ENCODE measurements around the gene DDB1. TPM values are rescaled to one million over a fixed set of nuclear protein-coding genes. Genes with fewer than 3 reads are reported as not detected.

The DDB1 gene
- total and polyA plus RNA-seq, 9 of the 15 experiments (the other 6 are each of a cell fraction or from before 2014, with no cell fraction given): 172 to 361 (median 266) TPM

- TF ChIP-seq ZSCAN29 (IDR thresholded peaks at IDR 0.05) (no peak), RFX5 (IDR thresholded peaks at IDR 0.05; ENCODE audit: low read depth, low read length) (no peak), ZNF79 (CRISPR knock-in tag; IDR thresholded peaks at IDR 0.05; ENCODE audit: low read depth) (no peak), PRMT5 (CRISPR knock-in tag; IDR thresholded peaks at IDR 0.05) (no peak), ZNF436 (CRISPR knock-in tag; IDR thresholded peaks at IDR 0.05) (no peak), SNAPC5 (CRISPR knock-in tag; IDR thresholded peaks at IDR 0.05) (no peak), ZNF232 (CRISPR knock-in tag; IDR thresholded peaks at IDR 0.05) (peak; percentile 49; the same call in 1 of the 2 replicates), HINFP (tag; conservative IDR thresholded peaks at IDR 0.05; ENCODE audit: low read depth) (no peak), SIX5 (IDR thresholded peaks at IDR 0.05; ENCODE audit: borderline replicate concordance in 1 of 2, insufficient read depth in 1 of 2, low read depth in 1 of 2, low read length in 2 of 2) (peak; percentile 42 to 47; a peak in 2 of 4 replicates), THRB (CRISPR knock-in tag; conservative IDR thresholded peaks at IDR 0.05) (peak; percentile 72; the same call in 1 of the 2 replicates), OTX1 (CRISPR knock-in tag; IDR thresholded peaks at IDR 0.05) (peak; percentile 82; the same call in 1 of the 2 replicates), FOXJ3 (CRISPR knock-in tag; IDR thresholded peaks at IDR 0.05) (no peak), E2F3 (CRISPR knock-in tag; IDR thresholded peaks at IDR 0.05) (peak; percentile 92), PRDM10 (IDR thresholded peaks at IDR 0.05; ENCODE audit: partially characterized antibody) (peak; percentile 25), KLF13 (tag; IDR thresholded peaks at IDR 0.05; ENCODE audit: borderline replicate concordance, low read depth) (peak; percentile 50; the same call in 1 of the 2 replicates), BRF2 (IDR thresholded peaks at IDR 0.05; ENCODE audit: borderline replicate concordance, insufficient read depth, insufficient read length) (no peak), ASH1L (IDR thresholded peaks at IDR 0.05; ENCODE audit: borderline replicate concordance, low read depth, partially characterized antibody) (peak; percentile 43), ZNF134 (CRISPR knock-in tag; conservative IDR thresholded peaks at IDR 0.05) (no peak), SIN3A (IDR thresholded peaks at IDR 0.05; ENCODE audit: borderline replicate concordance in 2 of 2, control insufficient read depth in 1 of 2, low read depth in 2 of 2, low read length in 2 of 2) (peak; percentile 85 to 89; a peak in 3 of 4 replicates)
Measured at GRCh38 chr11:61361741-61362541, 29.0 kb upstream of the DDB1 start, which contains the start of the genes CYB561A3 and TMEM138 (continued).
